GM21825 (cell line): ENCODE measurements around the gene LDAH.
"Not testable (repeated sequence)": the region's sequence is repeated elsewhere in the genome, so short reads cannot be mapped to it uniquely, and the experiment has no call there.

Experiments used
- ATAC-seq: cut with Tn5 transposase; IDR thresholded peaks from one replicate; pipeline ENCODE4 v1.9.1; 2021; ENCODE audit warnings: mild to moderate bottlenecking, moderate library complexity; ENCODE audit not compliant: unreplicated experiment

The LDAH gene

DNA sequence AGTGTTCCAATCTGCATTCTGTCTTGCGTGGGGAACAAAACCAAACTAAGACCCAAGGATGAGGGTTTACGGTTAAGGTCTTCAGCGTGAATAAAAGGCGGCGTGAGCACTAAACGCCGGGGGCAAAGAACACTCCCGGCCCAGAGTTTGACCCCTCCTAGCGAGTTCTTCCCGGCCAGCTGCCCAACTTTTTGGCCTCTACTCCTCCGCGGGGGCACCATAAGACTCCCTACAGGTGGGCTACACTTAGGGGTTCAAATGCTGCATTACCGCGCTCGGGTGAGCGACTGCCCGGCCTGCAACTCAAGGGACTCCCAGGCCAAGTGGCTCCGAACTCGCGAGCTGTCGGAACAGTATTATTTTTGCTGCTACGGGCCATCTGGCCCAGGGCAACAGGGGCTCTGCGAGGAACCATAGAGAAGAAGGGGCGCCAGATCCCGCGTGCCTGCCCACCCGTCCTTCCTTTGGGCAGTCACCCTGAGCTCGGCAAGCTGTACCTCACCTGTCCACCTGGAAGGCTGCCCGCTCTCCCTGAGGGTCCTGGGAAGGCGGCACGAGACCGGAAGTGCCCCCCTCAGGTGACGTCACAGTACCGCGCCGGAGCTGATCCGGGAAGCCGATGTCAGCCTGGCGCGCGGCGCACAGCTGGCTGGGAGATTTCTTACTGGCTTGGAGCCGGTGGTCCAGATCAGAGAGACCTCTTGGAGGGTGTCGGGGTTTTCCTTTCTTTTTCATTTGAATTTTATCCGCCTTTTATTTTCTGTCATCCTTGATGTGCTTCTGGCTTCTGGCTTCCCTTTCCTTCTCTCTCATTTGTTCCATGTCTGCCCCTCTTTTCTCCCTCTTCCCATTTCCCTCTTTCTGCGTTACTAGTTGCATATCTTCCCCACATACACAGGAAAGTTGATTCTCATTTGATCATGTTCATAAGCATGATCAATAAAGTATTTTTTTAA lies at the start of gene LDAH:
Gene LDAH, minus strand, starts transcription at position 567 of the 956 bp plus-strand sequence. CDS start 21,638 bp downstream, outside the sequence.
- peak; percentile 91 for ATAC-seq

DNA sequence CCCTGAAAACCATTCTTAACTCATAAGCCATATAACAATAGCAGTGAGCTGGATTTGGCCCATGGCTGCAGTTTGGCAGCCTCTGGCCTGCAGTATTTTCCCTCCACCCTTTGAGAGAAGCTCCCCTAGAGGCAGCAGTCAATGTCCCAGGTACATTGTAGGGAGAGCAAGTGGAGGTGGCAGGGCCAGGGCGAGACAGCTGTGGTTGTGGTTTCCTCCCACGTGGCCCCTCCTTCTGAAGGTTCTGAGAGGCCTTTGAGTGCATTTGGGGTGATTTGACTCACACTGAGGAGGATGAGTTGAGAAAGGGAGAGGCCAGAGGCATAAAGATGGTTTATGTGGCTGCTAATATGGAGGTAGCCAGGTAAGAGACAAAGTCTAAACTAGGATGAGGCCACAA lies 45.5 kb upstream of the LDAH start:
- ATAC-seq = peak; percentile 100

DNA sequence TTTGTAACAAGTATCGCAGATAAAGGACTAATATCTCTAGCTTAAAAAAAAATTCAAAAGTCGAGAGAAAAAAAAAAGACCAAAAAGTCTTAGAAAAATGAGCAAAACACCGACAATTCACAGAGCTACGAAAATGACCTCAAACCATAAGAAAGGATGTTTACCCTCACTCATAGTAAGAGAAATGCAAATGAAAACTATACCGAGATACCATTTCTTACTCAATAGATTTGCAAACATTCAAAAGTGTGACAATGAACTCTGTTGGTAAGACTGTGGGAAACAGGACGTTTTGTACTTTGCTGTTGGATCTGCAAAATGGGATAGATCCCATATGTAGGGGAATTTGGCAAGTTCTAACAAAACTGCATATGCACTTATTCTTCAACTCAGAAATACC lies 39.9 kb upstream of the LDAH start:
- no peak for ATAC-seq

DNA sequence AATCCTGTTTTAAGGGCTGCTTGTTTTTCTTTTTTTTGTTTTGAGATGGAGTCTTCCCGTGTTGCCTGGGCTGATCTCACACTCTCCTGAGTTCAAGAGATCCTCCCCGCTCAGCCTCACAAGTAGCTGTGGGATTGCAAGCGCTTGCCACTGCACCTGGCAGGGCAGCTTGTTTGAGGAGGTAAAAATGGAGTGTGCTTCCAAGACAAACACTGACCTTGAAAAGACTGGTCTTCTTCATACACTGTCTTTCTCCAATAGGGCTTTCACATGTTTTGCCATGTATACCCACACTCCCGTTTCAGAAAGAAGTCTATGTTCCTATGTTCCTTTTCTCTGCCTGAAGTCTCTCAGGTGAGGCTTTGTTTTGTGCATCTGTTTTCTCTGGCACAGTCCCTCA lies 32.6 kb upstream of the LDAH start:
- no peak for ATAC-seq

DNA sequence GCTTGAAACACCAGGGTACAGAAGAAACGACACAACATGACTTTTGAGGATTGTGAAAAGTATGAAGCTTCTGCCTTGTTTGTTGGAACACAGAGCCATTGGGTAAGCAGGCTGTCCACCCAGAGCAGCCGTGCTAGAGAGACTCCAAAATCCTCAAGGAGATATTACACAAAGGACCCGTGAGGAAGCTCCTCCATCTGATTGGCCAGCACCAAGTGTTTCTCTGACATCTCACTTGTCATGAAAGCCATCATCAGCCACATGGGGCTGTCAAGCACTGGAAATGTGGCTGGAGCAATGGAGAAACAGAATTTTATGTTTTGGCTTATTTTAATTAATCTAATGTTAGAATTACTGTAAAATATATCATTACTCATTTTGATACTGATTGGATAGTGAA lies 29.8 kb upstream of the LDAH start:
- ATAC-seq = no peak

DNA sequence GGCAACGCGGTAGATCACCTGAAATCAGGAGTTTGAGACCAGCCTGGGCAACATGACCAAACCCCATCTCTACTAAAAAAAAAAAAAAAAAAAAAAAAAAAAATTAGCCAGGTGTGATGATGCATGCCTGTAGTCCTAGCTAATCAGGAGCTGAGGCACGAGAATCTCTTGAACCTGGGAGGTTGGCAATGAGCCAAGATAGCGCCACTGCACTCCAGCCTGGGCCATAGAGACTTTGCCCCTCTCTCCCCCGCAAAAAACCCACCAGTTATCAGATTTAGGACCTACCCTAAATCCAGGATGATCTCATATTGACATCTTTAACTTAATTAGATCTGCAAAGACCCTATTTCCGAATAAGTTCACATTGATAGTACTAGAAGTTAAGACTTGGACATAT lies 29.2 kb upstream of the LDAH start:
- ATAC-seq = no peak

DNA sequence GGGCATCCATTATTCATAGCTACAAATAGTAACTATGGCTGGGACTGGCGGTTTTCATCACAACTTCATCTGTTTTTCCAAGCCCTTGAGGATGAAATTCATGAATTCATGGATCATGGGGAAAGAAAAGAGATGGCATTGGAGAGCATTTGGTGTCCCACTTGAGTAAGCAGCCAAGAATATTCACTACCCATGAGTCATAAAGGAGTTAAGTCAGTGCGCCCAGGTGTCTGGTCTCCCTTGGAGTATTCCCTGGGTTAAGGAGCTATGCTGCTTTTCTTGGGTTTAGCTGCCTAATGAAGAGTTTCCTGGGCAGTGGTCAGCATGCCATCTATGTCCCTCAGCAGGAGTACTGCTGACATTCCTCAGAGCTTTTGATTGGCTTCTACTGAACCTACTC lies 21.3 kb upstream of the LDAH start:
- no peak for ATAC-seq

DNA sequence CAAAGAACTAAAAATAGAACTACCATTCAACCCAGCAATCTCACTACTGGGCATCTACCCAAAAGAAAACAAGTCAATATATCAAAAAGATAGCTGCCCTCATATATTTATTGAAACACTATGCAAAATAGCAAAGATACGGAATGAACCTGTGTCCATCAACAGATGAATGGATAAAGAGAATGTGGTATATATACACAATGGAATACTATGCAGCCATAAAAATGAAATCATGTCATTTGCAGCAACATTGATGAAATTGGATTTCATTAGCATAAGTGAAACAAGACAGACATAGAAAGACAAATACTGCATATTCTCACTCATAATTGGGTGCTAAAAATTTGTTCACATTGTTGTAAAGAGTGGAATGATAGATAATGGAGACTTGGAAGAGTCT lies 16.2 kb upstream of the LDAH start:
- no peak for ATAC-seq

DNA sequence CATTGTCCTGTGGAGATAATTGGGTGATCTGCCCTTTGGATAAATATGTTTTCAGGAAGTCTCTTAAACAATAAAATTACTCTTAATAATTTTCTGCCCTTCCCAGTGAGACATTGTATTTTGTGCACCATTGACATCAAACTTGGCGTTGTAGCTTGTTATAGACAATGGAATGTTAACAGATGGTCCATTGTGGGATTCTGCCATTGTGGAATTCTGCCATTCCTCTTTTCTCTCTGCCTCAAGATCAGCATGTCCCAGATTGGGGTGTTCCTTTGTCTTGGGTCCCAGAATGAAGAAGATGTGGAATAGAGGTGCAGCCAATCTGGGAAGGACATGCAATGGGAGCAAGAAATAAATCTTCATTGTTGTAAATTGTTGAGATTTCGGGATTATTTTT lies 15.1 kb upstream of the LDAH start:
- ATAC-seq = no peak

DNA sequence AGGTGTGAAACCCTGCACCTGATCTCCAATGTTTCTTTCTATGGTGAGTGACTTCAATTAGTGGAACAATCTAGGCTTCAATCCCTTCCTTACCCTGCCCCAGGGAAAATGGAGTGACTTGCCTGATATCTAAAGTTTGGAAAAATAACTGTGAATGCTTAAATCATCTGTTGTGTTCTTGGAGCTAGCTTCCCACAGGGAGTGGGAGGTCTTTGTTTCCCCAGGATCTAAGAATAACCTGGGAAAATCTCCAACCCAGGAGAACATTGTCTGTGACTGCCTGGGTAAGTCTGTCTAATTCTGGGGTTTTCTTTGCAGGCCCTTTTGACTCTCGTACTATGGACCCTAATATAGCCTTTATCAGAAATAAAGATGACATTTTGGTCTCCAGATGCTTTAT lies 13.6 kb upstream of the LDAH start:
- ATAC-seq = no peak

DNA sequence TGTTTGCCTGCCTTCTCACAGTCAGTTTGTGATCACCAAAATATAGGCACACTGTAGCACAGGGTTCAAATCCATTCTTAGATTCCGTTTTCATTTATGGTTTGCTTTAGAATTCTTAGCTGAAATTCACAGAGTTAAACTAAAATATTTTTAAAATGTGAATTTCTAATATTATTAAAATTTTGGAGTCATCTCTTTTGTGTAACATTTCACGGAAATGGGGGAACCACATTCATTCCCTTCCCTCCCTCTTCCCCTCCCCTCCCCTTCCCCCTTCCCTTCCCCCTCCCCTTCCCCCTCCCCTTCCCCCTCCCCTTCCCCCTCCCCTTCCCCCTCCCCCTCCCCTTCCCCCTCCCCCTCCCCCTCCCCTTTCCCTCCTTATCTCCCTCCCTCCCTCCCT lies 11.4 kb upstream of the LDAH start:
- ATAC-seq = no peak

DNA sequence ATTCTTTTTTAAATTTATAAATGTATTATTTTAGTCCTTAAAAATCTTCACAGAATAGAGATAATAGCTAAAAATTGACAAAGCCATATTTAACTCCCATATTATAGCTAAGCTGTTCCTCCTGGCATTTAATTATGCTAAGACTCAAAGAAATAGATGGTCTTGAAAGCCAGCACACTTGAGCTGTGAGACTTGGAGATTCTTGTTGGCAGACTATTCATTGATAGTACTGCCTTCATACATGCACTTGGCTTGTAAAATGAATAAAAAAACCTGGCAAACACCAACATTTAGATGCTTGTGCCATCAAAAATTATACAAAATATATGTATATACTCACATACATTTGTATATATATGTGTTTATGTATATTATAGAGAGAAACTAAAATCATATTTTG lies 9.7 kb upstream of the LDAH start:
- no peak for ATAC-seq

DNA sequence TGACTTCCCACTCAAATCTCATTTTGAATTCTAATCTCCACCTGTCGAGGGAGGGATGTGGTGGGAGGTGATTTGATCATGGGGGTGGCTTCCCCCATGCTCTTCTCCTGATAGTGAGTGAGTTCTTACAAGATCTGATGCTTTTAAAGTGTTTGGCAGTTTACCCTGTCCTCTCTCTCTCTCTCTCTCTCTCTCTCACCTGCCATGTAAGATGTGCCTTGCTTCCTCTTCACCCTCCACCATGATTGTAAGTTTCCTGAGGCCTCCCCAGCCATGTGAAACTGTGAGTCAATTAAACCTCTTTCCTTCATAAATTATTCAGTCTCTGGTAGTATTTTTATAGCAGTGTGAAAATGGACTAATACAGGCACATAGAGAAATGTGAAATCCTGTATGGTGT lies 7.0 kb upstream of the LDAH start:
- ATAC-seq = no peak

DNA sequence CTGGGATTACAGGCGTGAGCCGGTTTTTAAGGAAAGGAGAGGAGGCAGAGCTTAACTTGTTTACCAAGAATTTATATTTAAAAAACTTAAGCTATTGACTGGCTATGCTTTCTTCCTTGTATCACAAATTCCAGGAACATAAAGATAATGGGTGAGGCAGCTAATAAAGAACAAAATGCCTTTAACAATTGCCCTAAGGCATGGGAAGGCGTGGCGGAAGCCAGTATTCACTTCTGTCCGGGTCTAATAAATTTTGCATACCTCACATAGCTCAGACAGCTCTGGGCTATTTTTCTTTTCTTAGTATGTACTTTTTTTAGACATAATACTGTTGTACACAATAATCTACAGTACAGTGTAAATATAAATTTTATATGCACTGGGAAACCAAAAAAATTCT lies 1.0 kb upstream of the LDAH start:
- no peak for ATAC-seq

DNA sequence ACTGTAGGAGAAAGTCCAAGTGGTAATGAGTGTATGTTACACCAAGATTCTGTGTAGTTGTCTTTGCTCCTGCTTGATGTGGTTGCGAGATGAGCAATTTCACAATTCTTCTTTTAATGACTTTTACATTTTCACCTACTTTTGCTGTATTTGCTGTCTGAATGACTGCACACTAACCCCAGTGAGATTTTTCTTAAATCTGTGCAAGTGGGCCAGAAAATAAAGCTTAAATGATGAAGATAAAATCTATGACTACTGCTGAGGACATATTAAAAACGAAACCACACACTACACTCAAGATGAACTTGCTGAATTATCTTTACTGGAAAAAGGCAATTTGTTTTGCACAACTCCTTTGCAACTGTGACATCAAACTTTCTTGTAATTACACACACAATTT lies 4.1 kb downstream of the LDAH start:
- ATAC-seq = no peak

DNA sequence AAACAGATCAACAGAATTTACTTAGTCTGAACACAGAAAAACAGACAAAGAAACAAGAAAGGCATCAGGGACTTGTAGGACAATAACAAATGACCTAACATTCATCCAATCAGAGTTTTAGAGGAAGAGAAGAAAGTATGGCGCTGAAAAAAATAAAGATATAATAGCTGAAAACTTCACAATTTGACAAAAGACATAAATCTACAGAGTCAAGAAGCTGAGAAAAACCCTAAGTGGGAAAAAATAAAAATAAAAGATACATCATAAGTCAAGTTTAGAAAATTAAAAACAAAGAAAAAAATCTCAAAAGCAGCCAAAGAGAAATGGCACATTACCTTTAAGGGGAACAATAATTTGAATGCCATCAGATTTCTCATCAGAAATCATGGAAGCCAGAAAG lies 7.7 kb downstream of the LDAH start:
- no peak for ATAC-seq

DNA sequence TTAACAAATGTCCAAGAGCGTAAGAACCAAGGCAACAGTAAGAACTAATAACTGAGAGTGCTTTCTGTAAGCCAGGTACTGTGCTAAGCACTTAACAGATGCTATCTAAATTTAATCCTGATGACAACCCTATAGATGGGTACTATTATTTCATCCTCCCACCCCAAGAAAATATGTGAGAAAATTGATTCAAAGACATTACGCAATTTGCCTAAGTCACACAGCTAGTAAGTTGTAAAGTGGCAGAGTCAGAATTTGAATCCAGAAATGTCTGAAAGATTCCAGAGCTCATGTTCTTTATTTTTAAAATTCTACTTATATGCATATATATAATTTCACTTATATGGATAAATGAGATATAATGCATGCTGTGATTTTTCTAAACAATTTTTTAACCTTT lies 10.1 kb downstream of the LDAH start:
- no peak for ATAC-seq

DNA sequence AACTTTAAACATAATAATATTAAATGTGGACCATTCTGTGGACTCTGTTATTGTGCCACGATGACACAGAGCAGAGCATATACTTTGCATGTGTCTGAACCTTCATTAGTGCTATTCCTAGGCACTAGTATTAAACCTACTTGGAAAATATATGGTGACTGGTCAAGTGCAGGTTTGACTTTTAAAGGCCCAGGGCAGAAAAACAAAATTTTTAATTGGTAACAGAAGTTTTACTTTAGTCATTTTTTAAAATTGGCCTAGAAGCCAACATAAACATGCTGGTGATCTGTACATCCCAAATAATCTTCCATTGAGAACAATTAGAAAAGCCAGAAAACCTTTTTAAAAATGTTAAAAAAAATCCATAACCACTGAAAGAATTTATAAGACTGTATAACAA lies 16.6 kb downstream of the LDAH start:
- no peak for ATAC-seq

DNA sequence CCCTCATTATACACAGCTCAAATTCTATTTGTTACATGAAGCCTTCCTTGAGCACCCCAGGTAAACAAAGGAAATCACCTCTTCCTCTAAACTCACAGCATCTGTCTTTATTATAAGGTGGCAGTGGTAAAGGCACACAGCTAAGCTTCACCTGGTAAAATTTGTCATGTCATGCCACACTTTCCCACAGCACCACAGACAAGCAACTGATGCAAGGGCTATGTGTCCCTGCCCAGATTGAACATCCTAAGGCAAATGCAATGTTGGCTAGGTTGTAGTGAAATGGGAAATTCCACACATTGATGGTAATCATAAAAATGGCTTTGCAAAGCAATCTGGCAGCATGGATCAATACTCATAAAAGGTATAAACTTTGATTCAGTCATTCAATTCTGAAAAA lies 18.9 kb downstream of the LDAH start:
- no peak for ATAC-seq

DNA sequence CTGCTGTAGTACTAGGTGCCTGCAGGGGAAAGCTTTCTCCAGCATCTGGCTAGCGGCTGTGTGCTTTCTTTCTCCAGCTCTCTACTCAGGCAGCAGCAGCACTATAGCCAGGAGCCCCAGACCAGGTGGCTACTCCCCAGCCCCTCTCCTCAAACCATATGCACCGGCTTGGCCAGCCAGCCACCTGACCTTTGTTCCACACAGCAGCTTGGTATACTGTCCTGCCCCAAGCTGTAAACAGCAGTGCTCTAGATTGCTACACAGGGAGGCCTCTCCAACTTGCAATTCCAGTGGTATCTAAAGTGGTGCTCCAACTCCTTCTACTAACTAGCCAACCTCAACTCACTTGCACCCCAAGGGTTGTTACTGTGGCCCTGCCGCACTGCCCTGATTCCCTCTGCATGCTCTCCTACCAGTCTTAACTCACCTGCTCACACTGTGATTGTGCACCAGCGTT lies 19.6 kb downstream of the LDAH start:
- ATAC-seq = no peak

DNA sequence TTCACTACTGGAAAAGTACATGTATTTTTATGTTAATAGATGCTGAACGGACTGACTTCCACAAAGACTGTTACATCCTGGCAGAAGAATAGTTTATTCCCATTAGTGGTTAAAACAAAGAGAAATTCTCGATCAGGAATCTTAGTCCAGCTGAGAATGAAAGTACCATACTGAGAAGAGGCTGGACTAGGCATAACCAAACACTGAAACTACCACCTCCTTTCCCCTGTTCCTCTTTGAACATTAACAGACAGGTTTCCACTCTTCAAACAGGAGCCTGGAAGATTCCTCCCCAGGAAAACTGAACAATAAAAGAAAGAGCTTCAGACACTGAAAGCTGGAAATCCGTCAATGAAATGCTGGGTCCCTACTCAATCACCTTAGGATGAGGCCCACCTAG lies 25.8 kb downstream of the LDAH start:
- no peak for ATAC-seq

DNA sequence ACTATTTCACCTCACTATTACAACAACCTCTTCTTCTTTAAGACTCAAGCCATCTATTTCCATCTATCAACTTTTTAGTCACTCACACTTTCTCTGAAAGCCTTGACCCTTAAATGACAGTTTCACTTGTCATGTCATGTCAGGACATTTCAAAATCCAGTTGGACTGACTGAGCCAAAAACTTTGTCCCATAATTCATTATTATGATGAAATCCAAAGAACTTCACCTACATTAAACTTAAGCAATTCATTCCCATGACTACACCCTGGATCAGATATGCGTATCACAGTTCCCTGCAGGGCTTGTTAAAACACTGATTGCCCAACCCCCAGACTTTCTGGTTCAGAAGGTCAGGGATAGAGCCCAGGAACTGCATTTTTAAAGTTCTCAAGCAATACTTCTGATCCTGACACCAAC lies 26.5 kb downstream of the LDAH start:
- no peak for ATAC-seq

DNA sequence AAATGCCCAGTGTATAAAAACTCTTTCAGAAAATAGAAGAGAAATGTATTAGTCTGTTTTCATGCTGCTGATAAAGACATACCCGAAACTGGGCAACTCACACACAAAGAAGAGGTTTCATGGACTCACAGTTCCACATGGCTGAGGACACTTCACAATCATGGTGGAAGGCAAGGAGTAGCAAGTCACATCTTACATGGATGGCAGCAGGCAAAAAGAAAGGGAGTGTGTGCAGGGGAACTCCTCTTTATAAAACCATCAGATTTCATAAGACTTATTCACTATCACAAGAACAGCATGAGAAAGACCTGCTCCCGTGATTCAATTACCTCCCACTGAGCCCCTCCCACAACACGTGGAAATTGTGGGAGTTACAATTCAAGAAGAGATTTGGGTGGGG lies 29.0 kb downstream of the LDAH start:
- ATAC-seq = not testable (repeated sequence)
